H1 (cell line): Measurements from ENCODE around the gene RASD1.

Experiments
- RFX5 ChIP-seq: IDR thresholded peaks from 2 replicates; pipeline ENCODE4 v1.6.1; 2011; ENCODE audit warnings: low read depth, low read length, improper control_type of control experiment, borderline replicate concordance
- TAF1 ChIP-seq: IDR thresholded peaks from 2 replicates; pipeline ENCODE4 v1.6.1; 2011; ENCODE audit warnings: mild to moderate bottlenecking, low read depth, low read length
- TF ChIP-seq, protein P1 (sequence below), 3 experiments: IDR thresholded peaks; 1 replicate in 2 of 3; 2 replicates in 1 of 3; pipeline versions ENCODE4 v1.5.1 to v1.6.1; 2011; ENCODE audit warnings: low read length in 3 of 3, mild to moderate bottlenecking in 3 of 3, inconsistent platforms in 2 of 3, low read depth in 1 of 3, moderate library complexity in 1 of 3; ENCODE audit not compliant: insufficient read depth in 1 of 3; ENCODE audit errors: control extremely low read depth in 1 of 3

DNA sequence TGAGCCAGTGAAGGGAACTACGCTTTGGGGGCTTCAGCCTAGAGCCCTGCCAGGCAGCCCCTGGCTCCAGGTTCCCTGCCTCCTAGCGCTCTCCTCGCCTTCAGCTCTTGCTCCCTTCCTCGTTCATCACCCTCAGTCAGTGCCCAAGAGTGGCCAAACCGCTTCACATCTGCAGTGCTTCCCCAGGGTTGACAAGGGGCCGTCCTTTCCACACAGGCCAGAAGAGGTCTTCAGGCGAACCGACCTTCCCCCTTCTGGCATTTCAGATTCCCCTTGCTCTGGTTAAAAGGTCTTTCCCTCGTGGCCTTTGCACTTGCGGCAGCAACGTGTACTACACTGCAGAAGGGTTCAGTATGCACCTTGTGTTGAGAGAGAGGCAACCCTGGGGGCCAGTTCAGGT is 4.1 kb downstream of the RASD1 start:
- TF ChIP-seq RFX5 (no peak), TAF1 (no peak)
- TF ChIP-seq, protein P1, sequence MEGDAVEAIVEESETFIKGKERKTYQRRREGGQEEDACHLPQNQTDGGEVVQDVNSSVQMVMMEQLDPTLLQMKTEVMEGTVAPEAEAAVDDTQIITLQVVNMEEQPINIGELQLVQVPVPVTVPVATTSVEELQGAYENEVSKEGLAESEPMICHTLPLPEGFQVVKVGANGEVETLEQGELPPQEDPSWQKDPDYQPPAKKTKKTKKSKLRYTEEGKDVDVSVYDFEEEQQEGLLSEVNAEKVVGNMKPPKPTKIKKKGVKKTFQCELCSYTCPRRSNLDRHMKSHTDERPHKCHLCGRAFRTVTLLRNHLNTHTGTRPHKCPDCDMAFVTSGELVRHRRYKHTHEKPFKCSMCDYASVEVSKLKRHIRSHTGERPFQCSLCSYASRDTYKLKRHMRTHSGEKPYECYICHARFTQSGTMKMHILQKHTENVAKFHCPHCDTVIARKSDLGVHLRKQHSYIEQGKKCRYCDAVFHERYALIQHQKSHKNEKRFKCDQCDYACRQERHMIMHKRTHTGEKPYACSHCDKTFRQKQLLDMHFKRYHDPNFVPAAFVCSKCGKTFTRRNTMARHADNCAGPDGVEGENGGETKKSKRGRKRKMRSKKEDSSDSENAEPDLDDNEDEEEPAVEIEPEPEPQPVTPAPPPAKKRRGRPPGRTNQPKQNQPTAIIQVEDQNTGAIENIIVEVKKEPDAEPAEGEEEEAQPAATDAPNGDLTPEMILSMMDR (IDR thresholded peaks at IDR 0.05; ENCODE audit: control extremely low read depth in 1 of 3, insufficient read depth in 1 of 3, low read depth in 1 of 3, low read length in 3 of 3) = no peak
